Suprapubic skin (tissue), 3 donors: ENCODE results near the gene LDB2.
A peak's percentile ranks its signal among the peaks of the same experiment; 100 is the strongest.

ENCODE experiments used
- CTCF ChIP-seq, 2 donors: fragments of 200-600 bp in 1 of 2; fragments of 450-650 bp in 1 of 2; sonication (generic) in 1 of 2; IDR thresholded peaks; one replicate each; pipeline ENCODE4 v1.5.1; 2016 to 2019; ENCODE audit warnings: antibody characterized with exemption in 2 of 2, mild to moderate bottlenecking in 1 of 2, moderate library complexity in 1 of 2
- EP300 ChIP-seq: sonication (generic); formaldehyde crosslinking; IDR thresholded peaks from one replicate; pipeline ENCODE4 v1.6.1; 2017; ENCODE audit warnings: antibody characterized with exemption

DNA sequence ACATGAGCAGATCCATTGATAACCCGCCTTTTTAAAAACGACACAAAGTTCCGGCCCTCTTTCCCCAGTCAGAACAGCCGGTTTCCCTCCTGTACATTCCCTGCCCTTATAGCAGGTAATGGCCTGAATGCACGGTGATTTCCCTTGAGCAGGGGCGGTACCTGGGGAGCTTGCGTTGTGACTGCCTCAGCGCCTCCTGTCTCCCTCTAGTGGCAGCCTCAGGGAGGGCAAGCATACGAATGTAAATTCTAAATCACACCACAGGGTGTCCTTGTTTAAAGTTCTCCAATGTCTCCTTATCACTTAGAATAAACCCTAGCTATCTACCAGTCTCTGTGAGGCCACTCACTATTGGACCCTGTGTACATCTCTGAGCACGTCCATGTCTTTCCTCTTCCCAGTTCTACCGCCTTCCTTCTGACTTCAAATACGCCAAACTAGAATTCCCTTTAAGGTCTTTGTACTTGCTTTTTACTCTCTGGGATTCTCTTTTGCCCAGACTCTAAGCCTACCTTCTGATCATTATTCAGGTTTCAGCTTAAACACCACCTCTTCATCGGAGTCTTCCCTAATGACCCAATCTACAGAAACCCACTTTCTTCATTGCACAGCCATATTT is 18.4 kb upstream of the LDB2 start:
- TF ChIP-seq CTCF (IDR thresholded peaks at IDR 0.05) (peak; percentile 36 to 53), EP300 (no peak)
